Psoas muscle (tissue), 8 donors: ENCODE data around the gene HRC. TPM values are rescaled to one million over a fixed set of nuclear protein-coding genes. Genes with fewer than 3 reads are reported as not detected.
A peak's percentile ranks its signal among the peaks of the same experiment; 100 is the strongest.

Source experiments
- ATAC-seq, 4 donors: fragments of 200-7000 bp; cut with Tn5 transposase; one replicate each; pipeline ENCODE4 v1.9.1; 2020; ENCODE audit warnings: moderate library complexity in 3 of 4, mild to moderate bottlenecking in 2 of 4
- DNase-seq, 2 donors: peaks; one replicate each; pipeline ENCODE4 v3.0.0-alpha.2; 2020
- H3K27ac ChIP-seq: fragments of 200-600 bp; one replicate; pipeline ENCODE4 v1.8.0; 2022
- H3K27me3 ChIP-seq, 3 donors: fragments of 200-600 bp in 1 of 3; one replicate each; pipeline versions ENCODE4 v1.6.1 to v1.8.0; 2013 to 2022; ENCODE audit warnings: low read length in 2 of 3, mild to moderate bottlenecking in 2 of 3, moderate library complexity in 1 of 3; ENCODE audit not compliant: insufficient read depth in 3 of 3
- H3K36me3 ChIP-seq, 2 donors: fragments of 200-600 bp in 1 of 2; one replicate each; pipeline versions ENCODE4 v1.6.1 to v1.8.0; 2013 to 2022; ENCODE audit warnings: low read depth in 1 of 2, mild to moderate bottlenecking in 1 of 2, moderate library complexity in 1 of 2; ENCODE audit not compliant: insufficient read depth in 1 of 2
- H3K4me1 ChIP-seq: fragments of 200-600 bp; one replicate; pipeline ENCODE4 v1.8.0; 2022
- H3K4me3 ChIP-seq: fragments of 200-600 bp; one replicate; pipeline ENCODE4 v1.8.0; 2022; ENCODE audit warnings: mild to moderate bottlenecking
- H3K9me3 ChIP-seq: fragments of 200-600 bp; one replicate; pipeline ENCODE4 v1.8.0; 2022
- whole genome bisulfite sequencing, 3 donors: extraction: QIAGEN DNeasy Blood & Tissue Kit; methylation state at CpG; one replicate each; pipeline versions ENCODE4 v1.1.6 to v1.1.7; 2013; 5-methylcytosine and 5-hydroxymethylcytosine counted together
- intact Hi-C, 2 donors: fragments of 100-400 bp; cut with DNase I; formaldehyde crosslinking; loops; one replicate each; pipeline versions ENCODE4 v1.11.0 to v1.14.2; 2022
- polyA plus RNA-seq, 3 donors: library from polyadenylated mRNA; stranded (reverse); fragments of 200-250 nt; gene quantifications; one replicate each; pipeline ENCODE4 v1.2.3, GENCODE V29; 2013
- total RNA-seq, 4 donors: library from RNA; stranded (reverse); fragmentation: NEBNext Ultra II Directional in 2 of 4; extraction: Animal tissue kit (Norgen Biotek cat#: 25700) in 2 of 4; gene quantifications; one replicate each; pipeline versions ENCODE4 v1.2.1 to v1.2.4, GENCODE V29; 2021 to 2023
- TF ChIP-seq, protein P1 (sequence below): fragments of 200-600 bp; IDR thresholded peaks from one replicate; pipeline ENCODE4 v1.8.0; 2022; ENCODE audit warnings: antibody characterized with exemption
- donor health status: healthy with polysubstance abuse.
- donor health status: DM: no; HTN: no; CAD: no; lungs with moderate emphysema.
- donor health status: Bipolar disorder and iron deficiency.
- donor health status: healthy.
- donor health status: DM: yes; HTN: yes; CAD: no.
- donor health status: DM: no; HTN: no; CAD: no.
- donor health status: DM: no; HTN: no; CAD: no.
- donor health status: DM: yes; HTN: yes; CAD: no.

HRC gene
- total and polyA plus RNA-seq, 7 donors: 32.9 to 405 (median 250) TPM

DNA sequence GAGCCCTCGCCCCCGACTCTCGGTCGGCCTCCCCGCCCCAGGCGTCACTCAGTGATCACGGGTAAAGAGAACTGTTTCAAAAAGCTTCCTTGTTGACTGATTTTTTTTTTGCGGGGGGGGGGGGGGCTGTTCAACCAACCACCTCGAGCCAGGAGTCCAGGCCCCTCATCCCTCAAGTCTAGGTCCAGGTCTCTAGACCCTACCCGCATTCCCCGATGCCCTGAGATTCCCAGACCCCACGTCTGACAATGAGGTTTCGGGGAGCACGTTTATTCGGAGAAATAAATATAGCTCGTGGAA, 4.3 kb downstream of the HRC start:
- Histone ChIP-seq H3K27ac (peak overlapping the region; percentile 99), H3K27me3 (no peaks in the 10 kb centered on the region), H3K4me1 (peaks cover 25% of the 10 kb centered on the region), H3K4me3 (peak overlapping the region; percentile 77), H3K36me3 (no peaks in the 10 kb centered on the region), H3K9me3 (no peaks in the 10 kb centered on the region)
- intact Hi-C loops: loop anchor here (5.0 to 10.0 kb wide), 2 partner anchors 34 to 156 kb away; partner anchors contain the start of genes C19orf73 (in 2 of the 2), PPFIA3 (in 2 of the 2), GYS1 (in 1 of the 2) and RUVBL2 (in 1 of the 2)
- no peak for ATAC-seq
- TF ChIP-seq, protein P1, sequence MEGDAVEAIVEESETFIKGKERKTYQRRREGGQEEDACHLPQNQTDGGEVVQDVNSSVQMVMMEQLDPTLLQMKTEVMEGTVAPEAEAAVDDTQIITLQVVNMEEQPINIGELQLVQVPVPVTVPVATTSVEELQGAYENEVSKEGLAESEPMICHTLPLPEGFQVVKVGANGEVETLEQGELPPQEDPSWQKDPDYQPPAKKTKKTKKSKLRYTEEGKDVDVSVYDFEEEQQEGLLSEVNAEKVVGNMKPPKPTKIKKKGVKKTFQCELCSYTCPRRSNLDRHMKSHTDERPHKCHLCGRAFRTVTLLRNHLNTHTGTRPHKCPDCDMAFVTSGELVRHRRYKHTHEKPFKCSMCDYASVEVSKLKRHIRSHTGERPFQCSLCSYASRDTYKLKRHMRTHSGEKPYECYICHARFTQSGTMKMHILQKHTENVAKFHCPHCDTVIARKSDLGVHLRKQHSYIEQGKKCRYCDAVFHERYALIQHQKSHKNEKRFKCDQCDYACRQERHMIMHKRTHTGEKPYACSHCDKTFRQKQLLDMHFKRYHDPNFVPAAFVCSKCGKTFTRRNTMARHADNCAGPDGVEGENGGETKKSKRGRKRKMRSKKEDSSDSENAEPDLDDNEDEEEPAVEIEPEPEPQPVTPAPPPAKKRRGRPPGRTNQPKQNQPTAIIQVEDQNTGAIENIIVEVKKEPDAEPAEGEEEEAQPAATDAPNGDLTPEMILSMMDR: no peak
- 8 to 9% (median 8%) methylated on average over 12 to 16 of the region's 16 CpGs for WGBS, 3 donors
- no peak for DNase-seq

DNA sequence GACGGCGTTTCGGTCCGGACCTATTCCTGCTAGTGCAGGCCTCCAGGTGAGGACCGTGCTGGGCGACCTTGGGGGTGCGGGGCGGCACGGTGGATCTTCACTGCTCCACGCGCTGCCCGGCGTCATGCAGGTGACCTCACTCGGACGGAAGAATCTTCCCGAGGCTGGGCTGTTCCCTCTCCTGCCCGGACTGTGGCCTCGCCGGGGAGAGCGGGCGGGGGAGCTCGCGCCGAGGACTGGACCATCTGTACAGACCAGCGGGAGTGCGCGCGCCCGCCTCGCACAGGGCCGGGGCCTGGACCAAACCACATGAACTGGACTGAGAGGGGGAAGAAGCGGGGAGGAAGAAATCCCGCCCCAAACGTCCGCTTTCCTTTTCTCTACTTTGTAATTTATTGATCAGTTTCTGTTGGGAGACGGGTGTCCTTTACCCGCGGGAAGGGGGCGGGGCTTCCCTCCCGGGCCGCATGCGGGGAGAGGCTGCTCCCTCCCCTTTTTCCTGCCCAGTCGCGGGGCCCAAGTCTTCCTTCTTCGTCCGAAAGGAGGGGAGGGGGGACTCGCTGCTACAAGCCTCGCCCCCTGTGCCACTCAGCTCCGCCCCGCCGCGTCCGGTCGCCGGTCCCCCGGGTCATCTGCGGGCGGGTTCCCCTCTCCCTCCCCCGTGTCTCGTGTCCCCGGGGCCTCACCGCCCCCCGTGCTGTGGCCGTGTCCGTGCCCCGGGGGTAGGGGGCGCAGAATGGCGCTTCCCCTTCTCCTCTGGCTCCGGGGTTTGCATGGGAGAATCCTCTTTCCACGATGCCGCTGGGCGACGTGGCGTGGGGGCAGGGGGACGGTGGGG, 4.9 kb downstream of the HRC start:
- Histone ChIP-seq H3K36me3 (no peaks in the 10 kb centered on the region), H3K27ac (peak overlapping the region; percentile 99), H3K27me3 (no peaks in the 10 kb centered on the region), H3K4me1 (peaks cover 30% of the 10 kb centered on the region), H3K4me3 (peak overlapping the region; percentile 77), H3K9me3 (no peaks in the 10 kb centered on the region)
- WGBS, 3 donors: 1% methylated on average over 56 to 75 of the region's 75 CpGs
- ATAC-seq: peak; percentile 64 to 71 (median 65)
- intact Hi-C loops: loop anchor here (5.0 to 10.0 kb wide), 2 partner anchors 33 to 156 kb away; partner anchors contain the start of genes C19orf73 (in 2 of the 2), PPFIA3 (in 2 of the 2), GYS1 (in 1 of the 2) and RUVBL2 (in 1 of the 2)
- peak; percentile 82 to 90 for DNase-seq
- TF ChIP-seq, protein P1: no peak

DNA sequence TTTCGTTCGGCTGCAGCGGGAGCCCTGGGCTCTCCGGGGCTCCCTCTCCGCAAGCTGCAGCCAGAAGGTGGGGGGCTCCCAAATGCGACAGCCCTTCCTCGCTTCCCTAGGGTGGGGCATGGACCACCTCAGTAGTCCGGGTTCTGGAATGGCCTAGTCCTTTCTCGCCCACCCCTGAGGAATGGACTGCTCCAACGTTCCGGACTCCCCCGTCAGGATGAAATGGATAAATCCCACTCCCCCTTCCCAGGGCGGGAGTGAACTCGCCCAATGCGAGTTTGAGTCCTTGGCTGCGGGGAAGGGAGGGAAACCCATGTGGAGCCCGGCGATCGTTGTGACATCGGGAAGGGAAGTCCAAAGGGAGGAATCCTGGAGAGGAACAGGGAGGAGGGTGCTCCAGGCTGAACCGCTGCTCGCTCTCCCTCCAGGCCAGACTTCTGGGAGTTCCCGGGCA, 5.5 kb downstream of the HRC start:
- Histone ChIP-seq H3K4me3 (peak overlapping the region; percentile 77), H3K27ac (peak overlapping the region; percentile 99), H3K36me3 (no peaks in the 10 kb centered on the region), H3K9me3 (no peaks in the 10 kb centered on the region), H3K27me3 (no peaks in the 10 kb centered on the region), H3K4me1 (peaks cover 31% of the 10 kb centered on the region)
- DNase-seq (peak; percentile 70 to 87), ATAC-seq (peak; percentile 22 to 66 (median 47))
- 0% methylated on average over 23 of the region's 23 CpGs for WGBS, 3 donors
- intact Hi-C loops: loop anchor here (5.0 to 10.0 kb wide), 2 partner anchors 32 to 155 kb away; partner anchors contain the start of genes C19orf73 (in 2 of the 2), PPFIA3 (in 2 of the 2), GYS1 (in 1 of the 2) and RUVBL2 (in 1 of the 2)
- TF ChIP-seq, protein P1: no peak

DNA sequence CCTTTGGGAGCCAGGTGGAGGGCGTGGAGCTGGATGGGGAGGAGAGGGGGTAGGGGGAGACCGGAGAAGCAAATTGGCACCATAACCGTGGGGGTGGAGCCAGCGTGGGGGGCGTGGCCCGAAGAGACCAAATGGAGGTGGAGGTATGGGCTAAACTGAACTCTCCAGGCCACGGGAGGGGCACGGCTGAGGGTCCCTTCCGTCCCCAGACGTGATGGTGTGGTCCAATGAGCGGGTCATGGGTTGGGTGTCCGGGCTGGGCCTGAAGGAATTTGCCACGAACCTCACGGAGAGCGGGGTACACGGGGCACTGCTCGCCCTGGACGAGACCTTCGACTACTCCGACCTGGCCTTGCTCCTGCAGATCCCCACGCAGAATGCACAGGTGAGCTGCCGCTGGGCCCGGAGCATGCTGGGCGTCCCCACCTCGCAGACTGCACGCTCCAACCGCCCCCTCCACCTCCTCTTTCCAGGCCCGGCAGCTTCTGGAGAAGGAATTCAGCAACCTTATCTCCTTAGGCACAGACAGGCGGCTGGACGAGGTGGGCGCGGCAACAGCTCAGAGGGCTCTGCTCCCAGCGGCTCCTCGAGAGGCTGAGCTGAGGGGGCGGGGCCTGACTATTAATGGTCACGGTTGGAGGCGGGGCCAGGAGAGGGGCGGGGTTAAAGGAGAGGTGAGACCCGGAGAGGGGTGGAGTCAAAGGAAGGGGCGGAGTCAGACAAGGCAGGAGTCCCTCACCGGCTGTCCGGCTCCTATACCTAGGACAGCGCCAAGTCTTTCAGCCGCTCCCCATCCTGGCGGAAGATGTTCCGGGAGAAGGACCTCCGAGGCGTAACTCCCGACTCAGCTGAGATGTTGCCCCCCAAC, 6.2 kb downstream of the HRC start:
- WGBS, 3 donors: 2 to 3% (median 3%) methylated on average over 37 to 49 of the region's 49 CpGs
- intact Hi-C loops: no loop called here
- peak; percentile 76 to 82 (median 80) for ATAC-seq
- no peaks in the 10 kb centered on the region for H3K36me3 ChIP-seq
- H3K9me3 ChIP-seq: no peaks in the 10 kb centered on the region
- H3K27ac ChIP-seq: peak overlapping the region; percentile 99
- TF ChIP-seq, protein P1: no peak
- H3K27me3 ChIP-seq: no peaks in the 10 kb centered on the region
- H3K4me3 ChIP-seq: peak overlapping the region; percentile 77
- peak; percentile 96 to 97 for DNase-seq
- H3K4me1 ChIP-seq: peaks cover 31% of the 10 kb centered on the region
